Activated naive CD4-positive, alpha-beta T cell treated with anti-CD3 and anti-CD28 coated beads, Interleukin-2, amount 50 U/mL, for 24 hours (primary cell): ENCODE results near the gene PKDREJ.

Experiments used
- H3K27ac Mint-ChIP-seq: one replicate; pipeline ENCODE4 v1.8.0; 2021; ENCODE audit warnings: mild to moderate bottlenecking, mixed read lengths
- H3K27me3 Mint-ChIP-seq: one replicate; pipeline ENCODE4 v1.8.0; 2021; ENCODE audit warnings: mixed read lengths
- H3K36me3 Mint-ChIP-seq: one replicate; pipeline ENCODE4 v1.8.0; 2021; ENCODE audit warnings: mixed read lengths
- H3K4me1 Mint-ChIP-seq: one replicate; pipeline ENCODE4 v1.8.0; 2021; ENCODE audit warnings: mixed read lengths
- H3K4me3 Mint-ChIP-seq: one replicate; pipeline ENCODE4 v1.8.0; 2021; ENCODE audit warnings: mild to moderate bottlenecking, mixed read lengths
- H3K9me3 Mint-ChIP-seq: one replicate; pipeline ENCODE4 v1.8.0; 2021; ENCODE audit warnings: mixed read lengths

Gene PKDREJ

GRCh38 chr22:46213052-46213451, 50.1 kb downstream of the PKDREJ start:
- H3K4me1 Mint-ChIP-seq, result no peaks in the 10 kb centered on the region
- H3K27ac Mint-ChIP-seq, result no peak overlapping the region
- peaks cover 37% of the 10 kb centered on the region for H3K36me3 Mint-ChIP-seq
- H3K9me3 Mint-ChIP-seq, result peaks cover 12% of the 10 kb centered on the region
- no peaks in the 10 kb centered on the region for H3K27me3 Mint-ChIP-seq
- no peak overlapping the region for H3K4me3 Mint-ChIP-seq

- H3K4me3 Mint-ChIP-seq, result no peak overlapping the region
Measured at GRCh38 chr22:46212195-46212594, 50.9 kb downstream of the PKDREJ start.

GRCh38 chr22:46209262-46209661, 53.9 kb downstream of the PKDREJ start:
- Mint-ChIP-seq H3K27me3 (no peaks in the 10 kb centered on the region), H3K27ac (no peak overlapping the region), H3K36me3 (peaks cover 35% of the 10 kb centered on the region), H3K4me3 (no peak overlapping the region), H3K4me1 (no peaks in the 10 kb centered on the region), H3K9me3 (peaks cover 12% of the 10 kb centered on the region)

More at GRCh38 chr22:46212195-46212594, 50.9 kb downstream of the PKDREJ start:
- Mint-ChIP-seq H3K27me3 (no peaks in the 10 kb centered on the region), H3K4me1 (no peaks in the 10 kb centered on the region), H3K27ac (no peak overlapping the region), H3K9me3 (peaks cover 12% of the 10 kb centered on the region), H3K36me3 (peaks cover 37% of the 10 kb centered on the region)
